Measurements from ENCODE around the gene FEV. TPM values are rescaled to one million over a fixed set of nuclear protein-coding genes. Genes with fewer than 3 reads are reported as not detected.

FEV gene
- not detected in 2 replicates for total RNA-seq

GRCh38 chr2:218985021-218985324 lies at the start of gene FEV:
Gene FEV, minus strand, starts transcription at chr2:218985184. Its CDS starts 109 bp downstream, at chr2:218985075.

GRCh38 chr2:218993345-218994315 lies 8.6 kb upstream of the FEV start, which contains the start of gene CRYBA2:
Gene CRYBA2, minus strand, starts transcription at chr2:218993422. Its CDS starts 246 bp downstream, at chr2:218993176.

DNA sequence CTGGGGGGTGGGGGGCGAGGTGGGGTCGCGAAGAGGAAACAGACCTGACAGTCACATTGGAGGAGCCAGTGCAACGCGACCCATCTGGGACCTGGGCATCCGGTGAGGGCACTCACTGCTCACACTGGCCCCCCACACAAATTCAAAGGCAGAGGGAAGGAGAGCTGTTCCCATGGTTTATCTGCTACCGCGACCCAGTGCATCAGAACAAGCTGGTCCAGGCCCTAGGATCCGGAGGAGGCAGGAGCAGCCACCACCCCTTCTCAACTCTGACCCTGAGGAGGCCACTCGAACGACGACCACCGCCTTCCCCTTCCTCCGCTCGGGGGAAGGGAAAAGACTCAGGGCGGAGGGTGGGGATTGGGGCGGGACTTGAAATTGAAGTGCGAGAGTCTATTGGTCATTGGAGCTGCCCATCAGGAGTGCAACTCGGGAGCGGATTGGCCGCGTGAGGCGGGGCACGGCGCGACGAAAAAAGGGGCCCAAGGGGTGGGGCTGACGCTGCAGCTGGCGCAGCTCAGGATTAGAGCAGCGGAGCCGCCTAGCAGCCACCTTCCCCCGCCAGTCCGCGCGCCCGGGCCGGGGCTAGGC lies 25.7 kb downstream of the FEV start, which contains the start of gene CDK5R2:
Gene CDK5R2 (plus strand): TSS at position 526 of the 591 bp plus-strand sequence. CDS start 155 bp downstream, outside the sequence.

Other genes with a start within 250 kb of the FEV start
- gene CYP27A1, start 203.0 kb downstream of the FEV start, total RNA-seq = 1.3 and 3.9 TPM in 2 replicates
- not detected in 2 replicates for gene PRKAG3, start 153.4 kb downstream of the FEV start, total RNA-seq
- under 0.01 TPM in 2 replicates for gene WNT6, start 125.4 kb downstream of the FEV start, total RNA-seq
- 7.7 and 9.8 TPM in 2 replicates for gene WNT10A, start 104.3 kb downstream of the FEV start, total RNA-seq
- gene CDK5R2, start 25.5 kb downstream of the FEV start, total RNA-seq = not detected in 2 replicates
- gene CRYBA2, start 8.2 kb upstream of the FEV start, total RNA-seq = not detected in 2 replicates
- gene CFAP65, start 56.3 kb upstream of the FEV start, total RNA-seq = under 0.01 TPM in 1 of 2 replicates, not detected in the other
- gene IHH, start 75.7 kb upstream of the FEV start, total RNA-seq = not detected in 2 replicates
- gene NHEJ1, start 175.6 kb upstream of the FEV start, total RNA-seq = 15.2 and 20.9 TPM in 2 replicates
- gene SLC23A3, start 184.8 kb upstream of the FEV start, total RNA-seq = 0.43 and 0.48 TPM in 2 replicates
- 30.1 and 30.9 TPM in 2 replicates for gene CNPPD1, start 191.7 kb upstream of the FEV start, total RNA-seq
- 56.9 and 72.7 TPM in 2 replicates for gene RETREG2, start 193.1 kb upstream of the FEV start, total RNA-seq
- 32.8 and 40.1 TPM in 2 replicates for gene ZFAND2B, start 221.6 kb upstream of the FEV start, total RNA-seq
- 38.8 and 55.2 TPM in 2 replicates for gene ABCB6, start 233.8 kb upstream of the FEV start, total RNA-seq
- 20.9 and 34.0 TPM in 2 replicates for gene ATG9A, start 244.5 kb upstream of the FEV start, total RNA-seq
- gene ANKZF1, start 244.6 kb upstream of the FEV start, total RNA-seq = 55.6 and 68.7 TPM in 2 replicates

Data from tracheal epithelial cell (primary cell).